Measurements from ENCODE around the gene P4HA3.

P4HA3 gene
- 0 reads per million in 3 donors for total RNA-seq

- Histone ChIP-seq H3K9me3 (ENCODE audit: control insufficient read depth, low read length) (no peaks in the 10 kb centered on the region), H3K4me1 (ENCODE audit: control insufficient read depth, insufficient read depth, low read length, poor library complexity, severe bottlenecking) (peaks cover 10% of the 10 kb centered on the region), H3K27ac (ENCODE audit: insufficient read depth, low read length, poor library complexity, severe bottlenecking) (no peak within 1 kb of the TSS), H3K36me3 (ENCODE audit: control insufficient read depth, insufficient read depth, low read length) (no peaks in the 10 kb centered on the region), H3K4me3 (ENCODE audit: insufficient read depth, low read depth, low read length, poor library complexity, severe bottlenecking) (peak within 1 kb of the TSS; percentile 43), H3K27me3 (replicated peaks; ENCODE audit: control insufficient read depth, insufficient read depth, low read length, poor library complexity, severe bottlenecking) (peaks cover 8% of the 10 kb centered on the region)
- DNase-seq, result peak in 2 of 3 donors; percentile 9 to 26
Observed at GRCh38 chr11:74311352-74311926, at the start of gene P4HA3. Gene P4HA3, minus strand, starts transcription at chr11:74311640. Its CDS starts 29 bp downstream, at chr11:74311611.

GRCh38 chr11:74357449-74357848 is 46.0 kb upstream of the P4HA3 start:
- Histone ChIP-seq H3K36me3 (ENCODE audit: control insufficient read depth, insufficient read depth, low read length) (peaks cover 14% of the 10 kb centered on the region), H3K9me3 (ENCODE audit: control insufficient read depth, low read length) (no peaks in the 10 kb centered on the region), H3K27me3 (replicated peaks; ENCODE audit: control insufficient read depth, insufficient read depth, low read length, poor library complexity, severe bottlenecking) (no peaks in the 10 kb centered on the region), H3K4me1 (ENCODE audit: control insufficient read depth, insufficient read depth, low read length, poor library complexity, severe bottlenecking) (no peaks in the 10 kb centered on the region), H3K27ac (ENCODE audit: insufficient read depth, low read length, poor library complexity, severe bottlenecking) (no peak overlapping the region), H3K4me3 (ENCODE audit: insufficient read depth, low read depth, low read length, poor library complexity, severe bottlenecking) (no peak overlapping the region)
- DNase-seq, result no peak

GRCh38 chr11:74355626-74356025 is 44.2 kb upstream of the P4HA3 start:
- Histone ChIP-seq H3K27ac (ENCODE audit: insufficient read depth, low read length, poor library complexity, severe bottlenecking) (no peak overlapping the region), H3K4me3 (ENCODE audit: insufficient read depth, low read depth, low read length, poor library complexity, severe bottlenecking) (no peak overlapping the region), H3K36me3 (ENCODE audit: control insufficient read depth, insufficient read depth, low read length) (peaks cover 20% of the 10 kb centered on the region), H3K9me3 (ENCODE audit: control insufficient read depth, low read length) (no peaks in the 10 kb centered on the region), H3K27me3 (replicated peaks; ENCODE audit: control insufficient read depth, insufficient read depth, low read length, poor library complexity, severe bottlenecking) (no peaks in the 10 kb centered on the region), H3K4me1 (ENCODE audit: control insufficient read depth, insufficient read depth, low read length, poor library complexity, severe bottlenecking) (no peaks in the 10 kb centered on the region)
- DNase-seq, result no peak

GRCh38 chr11:74354036-74354435 is 42.6 kb upstream of the P4HA3 start:
- H3K27me3 ChIP-seq (replicated peaks; ENCODE audit: control insufficient read depth, insufficient read depth, low read length, poor library complexity, severe bottlenecking), result no peaks in the 10 kb centered on the region
- H3K9me3 ChIP-seq (ENCODE audit: control insufficient read depth, low read length), result no peaks in the 10 kb centered on the region
- H3K36me3 ChIP-seq (ENCODE audit: control insufficient read depth, insufficient read depth, low read length), result peaks cover 20% of the 10 kb centered on the region
- H3K27ac ChIP-seq (ENCODE audit: insufficient read depth, low read length, poor library complexity, severe bottlenecking), result no peak overlapping the region
- no peak overlapping the region for H3K4me3 ChIP-seq (ENCODE audit: insufficient read depth, low read depth, low read length, poor library complexity, severe bottlenecking)
- H3K4me1 ChIP-seq (ENCODE audit: control insufficient read depth, insufficient read depth, low read length, poor library complexity, severe bottlenecking), result no peaks in the 10 kb centered on the region
- DNase-seq, result no peak

- DNase-seq, result no peak
- Histone ChIP-seq H3K4me1 (ENCODE audit: control insufficient read depth, insufficient read depth, low read length, poor library complexity, severe bottlenecking) (no peaks in the 10 kb centered on the region), H3K4me3 (ENCODE audit: insufficient read depth, low read depth, low read length, poor library complexity, severe bottlenecking) (no peak overlapping the region), H3K27me3 (replicated peaks; ENCODE audit: control insufficient read depth, insufficient read depth, low read length, poor library complexity, severe bottlenecking) (no peaks in the 10 kb centered on the region), H3K9me3 (ENCODE audit: control insufficient read depth, low read length) (no peaks in the 10 kb centered on the region), H3K27ac (ENCODE audit: insufficient read depth, low read length, poor library complexity, severe bottlenecking) (no peak overlapping the region), H3K36me3 (ENCODE audit: control insufficient read depth, insufficient read depth, low read length) (peaks cover 23% of the 10 kb centered on the region)
Observed at GRCh38 chr11:74347381-74347780, 35.9 kb upstream of the P4HA3 start.

- Histone ChIP-seq H3K9me3 (ENCODE audit: control insufficient read depth, low read length) (no peaks in the 10 kb centered on the region), H3K36me3 (ENCODE audit: control insufficient read depth, insufficient read depth, low read length) (peaks cover 21% of the 10 kb centered on the region), H3K27me3 (replicated peaks; ENCODE audit: control insufficient read depth, insufficient read depth, low read length, poor library complexity, severe bottlenecking) (no peaks in the 10 kb centered on the region), H3K4me1 (ENCODE audit: control insufficient read depth, insufficient read depth, low read length, poor library complexity, severe bottlenecking) (no peaks in the 10 kb centered on the region), H3K27ac (ENCODE audit: insufficient read depth, low read length, poor library complexity, severe bottlenecking) (no peak overlapping the region), H3K4me3 (ENCODE audit: insufficient read depth, low read depth, low read length, poor library complexity, severe bottlenecking) (no peak overlapping the region)
- no peak for DNase-seq
Observed at GRCh38 chr11:74345420-74345819, 34.0 kb upstream of the P4HA3 start.

- H3K36me3 ChIP-seq (ENCODE audit: control insufficient read depth, insufficient read depth, low read length), result peaks cover 30% of the 10 kb centered on the region
- no peak overlapping the region for H3K4me3 ChIP-seq (ENCODE audit: insufficient read depth, low read depth, low read length, poor library complexity, severe bottlenecking)
- no peaks in the 10 kb centered on the region for H3K9me3 ChIP-seq (ENCODE audit: control insufficient read depth, low read length)
- H3K4me1 ChIP-seq (ENCODE audit: control insufficient read depth, insufficient read depth, low read length, poor library complexity, severe bottlenecking), result no peaks in the 10 kb centered on the region
- DNase-seq, result no peak
- H3K27me3 ChIP-seq (replicated peaks; ENCODE audit: control insufficient read depth, insufficient read depth, low read length, poor library complexity, severe bottlenecking), result no peaks in the 10 kb centered on the region
- no peak overlapping the region for H3K27ac ChIP-seq (ENCODE audit: insufficient read depth, low read length, poor library complexity, severe bottlenecking)
Observed at GRCh38 chr11:74341921-74342320, 30.5 kb upstream of the P4HA3 start.

- H3K36me3 ChIP-seq (ENCODE audit: control insufficient read depth, insufficient read depth, low read length), result peaks cover 32% of the 10 kb centered on the region
- H3K4me3 ChIP-seq (ENCODE audit: insufficient read depth, low read depth, low read length, poor library complexity, severe bottlenecking), result no peak overlapping the region
- no peak for DNase-seq
Observed at GRCh38 chr11:74339619-74340018, 28.2 kb upstream of the P4HA3 start.

GRCh38 chr11:74338963-74339362 is 27.5 kb upstream of the P4HA3 start:
- Histone ChIP-seq H3K4me3 (ENCODE audit: insufficient read depth, low read depth, low read length, poor library complexity, severe bottlenecking) (no peak overlapping the region), H3K27me3 (replicated peaks; ENCODE audit: control insufficient read depth, insufficient read depth, low read length, poor library complexity, severe bottlenecking) (no peaks in the 10 kb centered on the region), H3K9me3 (ENCODE audit: control insufficient read depth, low read length) (no peaks in the 10 kb centered on the region), H3K27ac (ENCODE audit: insufficient read depth, low read length, poor library complexity, severe bottlenecking) (no peak overlapping the region), H3K4me1 (ENCODE audit: control insufficient read depth, insufficient read depth, low read length, poor library complexity, severe bottlenecking) (no peaks in the 10 kb centered on the region), H3K36me3 (ENCODE audit: control insufficient read depth, insufficient read depth, low read length) (peaks cover 30% of the 10 kb centered on the region)
- DNase-seq, result no peak

More at GRCh38 chr11:74339619-74340018, 28.2 kb upstream of the P4HA3 start:
- Histone ChIP-seq H3K27me3 (replicated peaks; ENCODE audit: control insufficient read depth, insufficient read depth, low read length, poor library complexity, severe bottlenecking) (no peaks in the 10 kb centered on the region), H3K4me1 (ENCODE audit: control insufficient read depth, insufficient read depth, low read length, poor library complexity, severe bottlenecking) (no peaks in the 10 kb centered on the region), H3K27ac (ENCODE audit: insufficient read depth, low read length, poor library complexity, severe bottlenecking) (no peak overlapping the region), H3K9me3 (ENCODE audit: control insufficient read depth, low read length) (no peaks in the 10 kb centered on the region)

GRCh38 chr11:74333193-74333592 is 21.8 kb upstream of the P4HA3 start:
- no peaks in the 10 kb centered on the region for H3K4me1 ChIP-seq (ENCODE audit: control insufficient read depth, insufficient read depth, low read length, poor library complexity, severe bottlenecking)
- no peak overlapping the region for H3K27ac ChIP-seq (ENCODE audit: insufficient read depth, low read length, poor library complexity, severe bottlenecking)
- no peaks in the 10 kb centered on the region for H3K27me3 ChIP-seq (replicated peaks; ENCODE audit: control insufficient read depth, insufficient read depth, low read length, poor library complexity, severe bottlenecking)
- H3K36me3 ChIP-seq (ENCODE audit: control insufficient read depth, insufficient read depth, low read length), result peaks cover 16% of the 10 kb centered on the region
- no peaks in the 10 kb centered on the region for H3K9me3 ChIP-seq (ENCODE audit: control insufficient read depth, low read length)
- no peak overlapping the region for H3K4me3 ChIP-seq (ENCODE audit: insufficient read depth, low read depth, low read length, poor library complexity, severe bottlenecking)
- DNase-seq, result no peak
